Lower lobe of right lung (tissue), 2 donors: Measurements from ENCODE around the gene MTOR. TPM values are rescaled to one million over a fixed set of nuclear protein-coding genes. Genes with fewer than 3 reads are reported as not detected.

Source experiments
- ATAC-seq, 2 donors: fragments of 200-7000 bp; cut with Tn5 transposase; one replicate each; pipeline ENCODE4 v1.9.1; 2020 to 2022; ENCODE audit warnings: mild to moderate bottlenecking in 2 of 2, moderate library complexity in 2 of 2
- DNase-seq: peaks from one replicate; pipeline ENCODE4 v3.0.0-alpha.2; 2020
- H3K27ac ChIP-seq: fragments of 200-600 bp; one replicate; pipeline ENCODE4 v1.8.0; 2022
- H3K27me3 ChIP-seq: fragments of 200-600 bp; one replicate; pipeline ENCODE4 v1.8.0; 2022; ENCODE audit warnings: low read depth
- H3K36me3 ChIP-seq: fragments of 200-600 bp; one replicate; pipeline ENCODE4 v1.8.0; 2022; ENCODE audit warnings: mild to moderate bottlenecking
- H3K4me1 ChIP-seq: fragments of 200-600 bp; one replicate; pipeline ENCODE4 v1.8.0; 2022
- H3K4me3 ChIP-seq: fragments of 200-600 bp; one replicate; pipeline ENCODE4 v1.8.0; 2022; ENCODE audit warnings: mild to moderate bottlenecking
- H3K9me3 ChIP-seq: fragments of 200-600 bp; one replicate; pipeline ENCODE4 v1.8.0; 2022
- CTCF ChIP-seq: fragments of 200-600 bp; IDR thresholded peaks from one replicate; pipeline ENCODE4 v1.8.0; 2022; ENCODE audit warnings: antibody characterized with exemption, mild to moderate bottlenecking
- intact Hi-C: fragments of 100-400 bp; cut with DNase I; formaldehyde crosslinking; loops from one replicate; pipeline ENCODE4 v1.11.0; 2022
- total RNA-seq: library from RNA; stranded (reverse); fragmentation: NEBNext Ultra II Directional; extraction: Animal tissue kit (Norgen Biotek cat#: 25700); gene quantifications from one replicate; pipeline ENCODE4 v1.2.1, GENCODE V29; 2021
- donor health status: DM: no; HTN: yes; CAD: no; lungs with severe emphysema.

The MTOR gene
- total RNA-seq, 1 donor from 2014 or later: 33.7 TPM

GRCh38 chr1:11293856-11294255 is 31.5 kb upstream of the MTOR start:
- Histone ChIP-seq H3K4me1 (no peaks in the 10 kb centered on the region), H3K27ac (no peak overlapping the region), H3K4me3 (no peak overlapping the region), H3K27me3 (no peaks in the 10 kb centered on the region), H3K36me3 (peaks cover 60% of the 10 kb centered on the region), H3K9me3 (no peaks in the 10 kb centered on the region)
- no peak for ATAC-seq
- DNase-seq: no peak
- intact Hi-C loops: no loop called here
- no peak for TF ChIP-seq CTCF

DNA sequence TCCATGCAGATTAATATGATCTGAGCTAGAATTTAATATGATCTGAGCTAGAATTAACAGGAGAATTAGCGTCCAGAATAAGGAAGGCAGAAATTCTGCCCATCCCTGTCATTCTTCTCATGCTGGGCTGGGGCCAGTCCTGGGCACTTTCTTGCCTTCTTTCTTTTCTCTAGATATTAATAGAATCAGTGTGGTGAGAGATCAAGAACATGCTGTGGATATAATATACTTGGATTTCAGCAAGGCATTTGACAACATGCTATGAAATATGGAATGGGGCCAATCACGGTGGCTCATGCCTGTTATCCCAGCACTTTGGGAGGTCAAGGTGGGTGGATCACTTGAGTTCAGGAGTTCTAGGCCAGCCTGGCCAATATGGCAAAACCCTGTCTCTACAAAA is 28.7 kb upstream of the MTOR start:
- Histone ChIP-seq H3K4me1 (no peaks in the 10 kb centered on the region), H3K4me3 (no peak overlapping the region), H3K9me3 (no peaks in the 10 kb centered on the region), H3K36me3 (peaks cover 83% of the 10 kb centered on the region), H3K27ac (no peak overlapping the region), H3K27me3 (no peaks in the 10 kb centered on the region)
- intact Hi-C loops: no loop called here
- DNase-seq (no peak), ATAC-seq (no peak)
- TF ChIP-seq CTCF: no peak

DNA sequence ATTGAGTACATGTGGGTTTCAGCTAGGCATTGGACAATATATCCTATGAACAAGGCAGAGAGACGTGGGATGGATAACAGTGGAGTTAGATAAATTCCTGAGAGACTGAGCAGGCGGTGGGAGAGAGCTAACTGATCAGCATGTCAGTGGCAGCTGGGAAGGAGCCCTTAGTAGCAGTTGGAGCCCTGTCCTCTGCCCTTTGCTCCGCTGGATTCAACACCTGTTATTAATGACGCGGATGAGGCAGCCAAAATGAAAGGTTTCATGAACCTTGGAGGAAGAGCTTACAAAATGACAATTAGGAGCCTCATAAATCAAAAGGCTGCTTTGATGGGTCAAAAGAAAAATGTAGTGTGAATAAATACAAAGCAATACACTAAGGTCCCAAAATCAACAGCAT is 26.7 kb upstream of the MTOR start:
- H3K9me3 ChIP-seq: no peaks in the 10 kb centered on the region
- H3K4me1 ChIP-seq: no peaks in the 10 kb centered on the region
- no peak for DNase-seq
- peaks cover 72% of the 10 kb centered on the region for H3K36me3 ChIP-seq
- H3K4me3 ChIP-seq: no peak overlapping the region
- no peak for TF ChIP-seq CTCF
- intact Hi-C loops: no loop called here
- ATAC-seq: no peak
- no peak overlapping the region for H3K27ac ChIP-seq
- no peaks in the 10 kb centered on the region for H3K27me3 ChIP-seq

- Histone ChIP-seq H3K4me1 (peaks cover 11% of the 10 kb centered on the region), H3K4me3 (no peak overlapping the region), H3K27ac (no peak overlapping the region), H3K9me3 (no peaks in the 10 kb centered on the region), H3K27me3 (no peaks in the 10 kb centered on the region), H3K36me3 (peaks cover 60% of the 10 kb centered on the region)
- no peak for TF ChIP-seq CTCF
- no peak for DNase-seq
- ATAC-seq: no peak
- intact Hi-C loops: no loop called here
Measured at GRCh38 chr1:11286735-11287410, 24.5 kb upstream of the MTOR start.

DNA sequence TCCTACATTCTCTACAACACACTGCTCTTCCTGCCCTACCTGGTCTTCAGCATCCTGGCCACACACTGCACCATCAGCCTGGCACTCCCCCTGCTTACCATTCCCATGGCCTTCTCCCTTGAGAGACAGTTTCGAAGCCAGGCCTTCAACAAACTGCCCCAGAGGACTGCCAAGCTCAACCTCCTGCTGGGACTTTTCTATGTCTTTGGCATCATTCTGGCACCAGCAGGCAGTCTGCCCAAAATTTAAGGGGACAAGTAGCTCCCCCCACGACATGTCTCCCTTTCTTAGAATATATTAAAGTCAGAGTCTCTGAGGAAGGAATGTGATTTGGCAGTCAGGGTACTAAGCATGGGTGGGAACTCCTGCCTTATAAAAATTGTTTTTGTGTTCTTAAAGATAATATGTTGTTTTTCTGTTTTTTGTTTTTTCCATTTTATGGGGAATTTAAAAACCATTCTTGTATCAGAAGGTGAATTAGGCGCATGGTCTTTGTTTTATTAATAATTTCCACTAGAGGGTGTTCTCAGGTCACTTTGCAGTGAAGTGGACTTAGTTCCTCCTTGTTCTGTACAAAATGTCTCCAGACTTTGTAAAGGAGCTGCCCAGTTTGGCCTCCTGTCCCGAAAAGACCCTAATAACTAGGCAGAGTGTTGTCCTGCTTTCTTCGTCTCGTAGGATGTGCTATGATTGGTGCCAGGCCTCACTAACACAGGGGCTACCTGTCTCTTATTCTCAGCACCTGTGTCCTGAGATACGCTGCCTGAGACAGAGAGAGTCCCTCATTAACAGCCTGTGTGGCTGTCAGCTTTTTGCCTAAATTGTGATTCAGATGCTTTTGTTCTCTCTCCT is 23.8 kb upstream of the MTOR start:
- H3K9me3 ChIP-seq: no peaks in the 10 kb centered on the region
- H3K27ac ChIP-seq: no peak overlapping the region
- intact Hi-C loops: no loop called here
- peaks cover 19% of the 10 kb centered on the region for H3K4me1 ChIP-seq
- H3K4me3 ChIP-seq: no peak overlapping the region
- peaks cover 54% of the 10 kb centered on the region for H3K36me3 ChIP-seq
- no peak for TF ChIP-seq CTCF
- ATAC-seq: no peak
- no peak for DNase-seq
- H3K27me3 ChIP-seq: no peaks in the 10 kb centered on the region
